ENCODE results near the gene ABCC6.

The ABCC6 gene

GRCh38 chr16:16143931-16144330, 79.4 kb downstream of the ABCC6 start:
- no peak for DNase-seq

GRCh38 chr16:16143038-16143763, 80.1 kb downstream of the ABCC6 start:
- DNase-seq, result no peak

GRCh38 chr16:16141784-16142396, 81.4 kb downstream of the ABCC6 start:
- no peak for DNase-seq

GRCh38 chr16:16141141-16141540, 82.2 kb downstream of the ABCC6 start:
- DNase-seq, result no peak

- no peak for DNase-seq
These were observed 82.8 kb downstream of the ABCC6 start for GRCh38 chr16:16140537-16140936.

GRCh38 chr16:16139806-16140205, 83.5 kb downstream of the ABCC6 start:
- no peak for DNase-seq

GRCh38 chr16:16139061-16139460, 84.2 kb downstream of the ABCC6 start:
- no peak for DNase-seq

GRCh38 chr16:16138034-16138635, 85.2 kb downstream of the ABCC6 start:
- no peak for DNase-seq

- DNase-seq, result no peak
These were observed 86.2 kb downstream of the ABCC6 start for GRCh38 chr16:16137110-16137509.

GRCh38 chr16:16136588-16136987, 86.7 kb downstream of the ABCC6 start:
- DNase-seq, result no peak

- DNase-seq, result no peak
These were observed 89.2 kb downstream of the ABCC6 start for GRCh38 chr16:16133943-16134604.

- no peak for DNase-seq
These were observed 91.6 kb downstream of the ABCC6 start for GRCh38 chr16:16131659-16132058.

GRCh38 chr16:16131204-16131603, 92.1 kb downstream of the ABCC6 start:
- DNase-seq, result no peak

GRCh38 chr16:16127469-16128116, 95.7 kb downstream of the ABCC6 start:
- peak in 41 of 56 donors; percentile 2 to 72 (median 19) for DNase-seq

- no peak for DNase-seq
These were observed 96.4 kb downstream of the ABCC6 start for GRCh38 chr16:16126896-16127295.

GRCh38 chr16:16124974-16125373, 98.3 kb downstream of the ABCC6 start:
- DNase-seq, result no peak

GRCh38 chr16:16124438-16124837, 98.9 kb downstream of the ABCC6 start:
- no peak for DNase-seq

GRCh38 chr16:16122264-16122663, 101.0 kb downstream of the ABCC6 start:
- no peak for DNase-seq

- DNase-seq, result no peak
These were observed 102.0 kb downstream of the ABCC6 start for GRCh38 chr16:16121185-16121727.

GRCh38 chr16:16120382-16121184, 102.7 kb downstream of the ABCC6 start:
- peak in 24 of 56 donors; percentile 1 to 47 (median 10) for DNase-seq

GRCh38 chr16:16120044-16120381, 103.3 kb downstream of the ABCC6 start:
- DNase-seq, result no peak

All from nucleus accumbens (tissue), 56 donors.